HCT116 (cell line): ENCODE data around the gene CA5B. TPM values are rescaled to one million over a fixed set of nuclear protein-coding genes. Genes with fewer than 3 reads are reported as not detected.

ENCODE experiments used
- ATAC-seq: fragments of 200-7000 bp; cut with Tn5 transposase; 2 replicates; pipeline ENCODE4 v1.9.1; 2020; ENCODE audit warnings: mild to moderate bottlenecking, moderate library complexity
- BruUV-seq: library from RNA; stranded (reverse); fragments of 400-500 nt; replicated peaks from 2 replicates; lab custom pipeline; 2021; lab: Mats Ljungman, UMichigan
- CTCF ChIA-PET: fragments of 300-600 bp; sonication (Branson Sonifier 250); formaldehyde crosslinking; loops from one replicate; lab custom pipeline; 2021; ENCODE audit warnings: antibody characterized with exemption; lab: Charles Lee
- POLR2A ChIA-PET: fragments of 300-600, 350-600 bp; sonication (Branson Sonifier 250); formaldehyde crosslinking; loops from one replicate; lab custom pipeline; 2021; ENCODE audit warnings: antibody characterized with exemption; lab: Charles Lee
- RAD21 ChIA-PET, 2 experiments: fragments of 300-600 bp; sonication (Branson Sonifier 250); formaldehyde crosslinking; loops; one replicate each; lab custom pipeline; 2023; ENCODE audit warnings: low total read pairs in 2 of 2; ENCODE audit not compliant: uncharacterized antibody in 2 of 2, unreplicated experiment in 2 of 2, low non-redundant PET in 1 of 2; lab: Charles Lee
- DNase-seq: peaks from one replicate; pipeline ENCODE4 v3.0.0-alpha.2; 2010; ENCODE audit warnings: low read depth, low spot score
- H2AFZ ChIP-seq: fragments of 200-600 bp; shearing (Covaris generic), sonication (generic); 2 replicates; pipeline ENCODE4 v1.6.1; 2017; ENCODE audit warnings: low read depth, mixed run types, mixed read lengths, antibody characterized with exemption, low read length; ENCODE audit not compliant: poor library complexity, severe bottlenecking
- H3K27ac ChIP-seq: 2 replicates; pipeline ENCODE4 v1.5.1; 2012; ENCODE audit warnings: low read depth, low read length
- H3K27me3 ChIP-seq: fragments of 200-600 bp; sonication (generic); 2 replicates; pipeline ENCODE4 v1.6.1; 2016; ENCODE audit warnings: mixed run types, low read length, mixed read lengths; ENCODE audit not compliant: insufficient read depth
- H3K36me3 ChIP-seq, 2 experiments: fragments of 200-500 bp in 1 of 2; fragments of 200-600 bp in 1 of 2; sonication (Bioruptor generic) in 1 of 2; sonication (generic) in 1 of 2; 2 replicates each; pipeline versions ENCODE4 v1.5.1 to v1.6.1; 2014 to 2016; ENCODE audit warnings: low read length in 2 of 2, inconsistent platforms in 1 of 2, mixed read lengths in 1 of 2, mixed run types in 1 of 2; ENCODE audit not compliant: insufficient read depth in 2 of 2, control insufficient read depth in 1 of 2
- H3K4me1 ChIP-seq, 2 experiments: fragments of 200-600 bp in 1 of 2; sonication (generic) in 1 of 2; 2 replicates each; pipeline versions ENCODE4 v1.5.1 to v1.6.1; 2012 to 2017; ENCODE audit warnings: low read length in 2 of 2, inconsistent platforms in 1 of 2, mild to moderate bottlenecking in 1 of 2, mixed read lengths in 1 of 2, mixed run types in 1 of 2, moderate library complexity in 1 of 2; ENCODE audit not compliant: insufficient read depth in 2 of 2, control insufficient read depth in 1 of 2
- H3K4me2 ChIP-seq: fragments of 200-600 bp; sonication (generic); 2 replicates; pipeline ENCODE4 v1.6.1; 2017; ENCODE audit warnings: mixed run types, low read length, mixed read lengths
- H3K4me3 ChIP-seq, 2 experiments: fragments of 200-600 bp in 1 of 2; sonication (generic) in 1 of 2; replicated peaks in 1 of 2; 2 replicates each; pipeline ENCODE4 v1.5.1; 2011 to 2016; ENCODE audit warnings: low read length in 2 of 2, control low read depth in 1 of 2, low read depth in 1 of 2, mild to moderate bottlenecking in 1 of 2, mixed read lengths in 1 of 2, mixed run types in 1 of 2
- H3K79me2 ChIP-seq: fragments of 200-600 bp; sonication (generic); 2 replicates; pipeline ENCODE4 v1.6.1; 2017; ENCODE audit warnings: mild to moderate bottlenecking, mixed run types, low read length, moderate library complexity, mixed read lengths; ENCODE audit not compliant: insufficient read depth
- H3K9ac ChIP-seq: fragments of 200-600 bp; sonication (generic); 2 replicates; pipeline ENCODE4 v1.6.1; 2016; ENCODE audit warnings: low read length, mixed read lengths
- H3K9me2 ChIP-seq: fragments of 200-600 bp; sonication (generic), shearing (Covaris generic); 2 replicates; pipeline ENCODE4 v1.6.1; 2017; ENCODE audit warnings: mixed run types, mild to moderate bottlenecking, moderate library complexity; ENCODE audit not compliant: insufficient read depth
- H3K9me3 ChIP-seq, 2 experiments: fragments of 200-500 bp in 1 of 2; fragments of 200-600 bp in 1 of 2; sonication (Bioruptor generic) in 1 of 2; sonication (generic) in 1 of 2; 2 replicates each; pipeline ENCODE4 v1.6.1; 2014 to 2017; ENCODE audit warnings: low read length in 2 of 2, mixed read lengths in 2 of 2, inconsistent platforms in 1 of 2, low read depth in 1 of 2, mild to moderate bottlenecking in 1 of 2, mixed run types in 1 of 2, moderate library complexity in 1 of 2; ENCODE audit not compliant: control insufficient read depth in 1 of 2, insufficient read depth in 1 of 2
- H4K20me1 ChIP-seq: fragments of 200-600 bp; sonication (generic), shearing (Covaris generic); 2 replicates; pipeline ENCODE4 v1.6.1; 2017; ENCODE audit warnings: mixed run types, mild to moderate bottlenecking, moderate library complexity; ENCODE audit not compliant: insufficient read depth
- ATF3 ChIP-seq: IDR thresholded peaks from 2 replicates; pipeline ENCODE4 v1.6.1; 2012
- CBX3 ChIP-seq: IDR thresholded peaks from 2 replicates; pipeline ENCODE4 v1.6.1; 2012; ENCODE audit warnings: low read depth
- CEBPB ChIP-seq: IDR thresholded peaks from 2 replicates; pipeline ENCODE4 v1.6.1; 2012; ENCODE audit warnings: low read depth
- CTCF ChIP-seq, 3 experiments: fragments of 200-600 bp in 1 of 3; sonication (generic) in 1 of 3; IDR thresholded peaks in 2 of 3; conservative IDR thresholded peaks in 1 of 3; 2 replicates each; pipeline ENCODE4 v1.5.1; 2012 to 2017; ENCODE audit warnings: low read depth in 2 of 3, low read length in 2 of 3, antibody characterized with exemption in 1 of 3, borderline replicate concordance in 1 of 3, control low read depth in 1 of 3, mild to moderate bottlenecking in 1 of 3, mixed read lengths in 1 of 3, mixed run types in 1 of 3, moderate library complexity in 1 of 3; ENCODE audit not compliant: insufficient read depth in 1 of 3
- EGR1 ChIP-seq: IDR thresholded peaks from 2 replicates; pipeline ENCODE4 v1.6.1; 2012; ENCODE audit warnings: low read depth
- ELF1 ChIP-seq: IDR thresholded peaks from 2 replicates; pipeline ENCODE4 v1.6.1; 2012; ENCODE audit warnings: low read depth, borderline replicate concordance
- EZH2 ChIP-seq: fragments of 200-600 bp; sonication (generic); IDR thresholded peaks from 2 replicates; pipeline ENCODE4 v1.6.1; 2017; ENCODE audit warnings: antibody characterized with exemption, mixed run types
- EZH2phosphoT487 ChIP-seq: fragments of 200-600 bp; IDR thresholded peaks from 2 replicates; pipeline ENCODE4 v1.6.1; 2018; ENCODE audit warnings: antibody characterized with exemption, borderline replicate concordance
- FOSL1 ChIP-seq: IDR thresholded peaks from 2 replicates; pipeline ENCODE4 v1.6.1; 2012; ENCODE audit warnings: low read depth
- JUND ChIP-seq: IDR thresholded peaks from 2 replicates; pipeline ENCODE4 v1.6.1; 2012
- POLR2AphosphoS5 ChIP-seq: IDR thresholded peaks from 2 replicates; pipeline ENCODE4 v1.6.1; 2011; ENCODE audit warnings: mild to moderate bottlenecking, low read depth, low read length, moderate library complexity
- RAD21 ChIP-seq: IDR thresholded peaks from 2 replicates; pipeline ENCODE4 v1.6.1; 2012; ENCODE audit warnings: low read depth, mild to moderate bottlenecking
- REST ChIP-seq: IDR thresholded peaks from 2 replicates; pipeline ENCODE4 v1.6.1; 2012; ENCODE audit warnings: low read depth
- SIN3A ChIP-seq: IDR thresholded peaks from 2 replicates; pipeline ENCODE4 v1.6.1; 2012; ENCODE audit warnings: low read depth
- SRF ChIP-seq: IDR thresholded peaks from 2 replicates; pipeline ENCODE4 v1.6.1; 2012; ENCODE audit warnings: low read depth
- TCF7L2 ChIP-seq: IDR thresholded peaks from 2 replicates; pipeline ENCODE4 v1.7.0; 2011; ENCODE audit warnings: borderline replicate concordance, inconsistent platforms; ENCODE audit not compliant: insufficient read depth, insufficient read length; ENCODE audit errors: extremely low read depth
- YY1 ChIP-seq: IDR thresholded peaks from 2 replicates; pipeline ENCODE4 v1.6.1; 2011; ENCODE audit warnings: low read length, low read depth, moderate library complexity, mild to moderate bottlenecking; ENCODE audit not compliant: insufficient replicate concordance; ENCODE audit errors: extremely low read depth
- ZBTB33 ChIP-seq: IDR thresholded peaks from 2 replicates; pipeline ENCODE4 v1.6.1; 2011; ENCODE audit warnings: mild to moderate bottlenecking, low read length, moderate library complexity; ENCODE audit not compliant: insufficient replicate concordance; ENCODE audit errors: extremely low read depth
- ZFX ChIP-seq: fragments of 450-650 bp; IDR thresholded peaks from 2 replicates; pipeline ENCODE4 v1.6.1; 2017
- ZNF274 ChIP-seq: fragments of 200-500 bp; sonication (Bioruptor generic); IDR thresholded peaks from 2 replicates; pipeline ENCODE4 v1.6.1; 2014; ENCODE audit warnings: mild to moderate bottlenecking, low read depth, low read length, inconsistent platforms
- intact Hi-C: fragments of 100-400 bp; cut with micrococcal nuclease; formaldehyde crosslinking; loops from 2 replicates; pipeline ENCODE4 v1.10.0; 2022
- total RNA-seq: library from RNA; stranded (reverse); gene quantifications from one replicate; pipeline ENCODE4 v1.2.1, GENCODE V29; 2021; ENCODE audit not compliant: unreplicated experiment

Gene CA5B
- total RNA-seq, 1 experiment from 2014 or later: 5.5 TPM

- no TSS peak for BruUV-seq
- ChIA-PET RAD21 (no interaction called here), CTCF (no interaction called here)
- intact Hi-C loops: no loop called here
- Histone ChIP-seq H3K27me3 (no peaks in the 10 kb centered on the region), H3K9me2 (no peaks in the 10 kb centered on the region)
- ATAC-seq: no peak
- no peak for TF ChIP-seq FOSL1
- no peak for TF ChIP-seq JUND
- no peak for TF ChIP-seq TCF7L2
- TF ChIP-seq ELF1: no peak
- TF ChIP-seq SRF: no peak
- no peak for TF ChIP-seq EZH2phosphoT487
- TF ChIP-seq SIN3A: no peak
- TF ChIP-seq CEBPB: no peak
- no peak for TF ChIP-seq EZH2
- TF ChIP-seq CBX3: no peak
- TF ChIP-seq ATF3: no peak
- no peak for TF ChIP-seq POLR2AphosphoS5
- TF ChIP-seq RAD21: no peak
- TF ChIP-seq ZNF274: no peak
- no peak for TF ChIP-seq CTCF (IDR thresholded peaks at IDR 0.05 in 2 of 3, conservative IDR thresholded peaks at IDR 0.05 in 1 of 3; ENCODE audit: borderline replicate concordance in 1 of 3, insufficient read depth in 1 of 3, low read depth in 2 of 3, low read length in 2 of 3)
- no peak for TF ChIP-seq ZFX
- no peak for TF ChIP-seq EGR1
- no peak for TF ChIP-seq YY1
- TF ChIP-seq ZBTB33: no peak
- TF ChIP-seq REST: no peak
- TF ChIP-seq, all 23 proteins: peak for 0
- Histone ChIP-seq H4K20me1 (no peaks in the 10 kb centered on the region), H3K4me2 (no peak overlapping the region), H3K9ac (no peak overlapping the region), H2AFZ (no peak overlapping the region), H3K36me3 (no peaks in the 10 kb centered on the region), H3K4me1 (no peaks in the 10 kb centered on the region), H3K27ac (no peak overlapping the region), H3K9me3 (no peaks in the 10 kb centered on the region), H3K4me3 (no peak overlapping the region), H3K79me2 (no peaks in the 10 kb centered on the region)
- DNase-seq: no peak
- POLR2A ChIA-PET: no interaction called here
Observed at GRCh38 chrX:15804563-15804962, 66.5 kb downstream of the CA5B start.
